GM19397 (cell line): ENCODE results near the gene MACO1.
"Not testable (repeated sequence)": the region's sequence is repeated elsewhere in the genome, so short reads cannot be mapped to it uniquely, and the experiment has no call there.

Experiments used
- ATAC-seq: cut with Tn5 transposase; IDR thresholded peaks from one replicate; pipeline ENCODE4 v1.9.1; 2021; ENCODE audit warnings: mild to moderate bottlenecking, moderate library complexity; ENCODE audit not compliant: unreplicated experiment

MACO1 gene

DNA sequence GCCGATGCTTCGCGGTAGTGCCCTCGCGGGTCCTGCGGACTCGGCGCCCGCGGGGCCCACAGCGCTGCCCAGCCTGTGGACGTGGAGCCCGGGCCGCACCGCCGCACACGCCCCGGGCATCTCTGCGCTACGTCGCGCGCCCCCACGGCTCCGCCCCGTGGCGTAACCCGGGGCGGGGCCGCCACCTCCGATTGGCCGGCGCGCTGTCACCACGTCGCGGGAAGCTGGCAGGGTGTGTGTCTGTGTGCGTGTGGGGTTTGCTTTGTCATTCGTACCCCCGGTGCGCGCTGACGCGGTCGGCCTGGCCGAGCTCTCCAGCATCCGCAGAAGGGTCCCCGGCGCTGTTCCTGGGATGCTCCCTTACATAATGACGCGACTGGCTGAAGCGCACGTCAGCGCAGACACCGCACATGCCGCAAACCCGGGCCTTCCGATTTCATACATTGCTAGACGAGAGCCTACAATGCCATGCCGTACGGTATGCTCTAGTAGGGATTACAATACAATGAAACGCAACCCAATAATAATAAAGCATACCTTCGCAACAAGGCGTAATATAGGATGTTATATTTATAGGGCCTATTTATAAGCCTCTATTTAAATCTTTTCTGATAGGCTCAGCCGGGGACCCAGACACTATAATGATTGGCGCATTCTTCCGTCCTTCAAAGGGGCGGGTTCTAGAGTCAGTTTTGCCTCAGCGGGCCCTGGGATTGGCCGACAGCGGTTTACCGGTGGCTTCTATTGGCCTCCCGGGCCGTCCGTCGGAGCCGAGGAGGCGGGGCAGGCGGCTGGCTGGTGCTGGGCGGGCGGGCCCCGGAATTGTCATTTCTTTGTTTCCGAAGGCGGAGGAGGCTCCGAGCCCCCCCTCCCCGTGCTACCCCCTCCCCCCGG is at the start of gene MACO1:
MACO1 (plus strand) TSS at position 825 of the 894 bp plus-strand sequence. CDS start 202 bp downstream, outside the sequence.
- ATAC-seq, result peak; percentile 81

DNA sequence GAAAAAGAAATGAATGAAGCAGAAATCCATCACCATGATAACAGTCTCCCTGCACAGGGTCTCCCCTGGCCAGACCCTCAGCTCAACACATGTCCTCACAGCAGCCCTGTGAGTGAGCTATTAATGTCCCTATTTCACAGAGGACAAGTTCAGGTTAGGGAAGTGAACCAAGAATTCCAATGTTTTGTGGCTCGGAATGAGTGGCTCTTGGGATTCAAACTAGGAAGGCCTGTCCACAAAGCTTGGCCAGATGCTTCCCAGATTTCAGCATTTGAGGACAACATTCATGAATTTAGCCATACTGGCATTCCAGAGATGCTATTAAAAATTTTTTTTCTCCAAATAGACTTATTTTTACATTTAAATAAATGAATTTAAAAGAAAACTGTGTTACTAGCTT is 48.2 kb upstream of the MACO1 start:
- ATAC-seq, result not testable (repeated sequence)

DNA sequence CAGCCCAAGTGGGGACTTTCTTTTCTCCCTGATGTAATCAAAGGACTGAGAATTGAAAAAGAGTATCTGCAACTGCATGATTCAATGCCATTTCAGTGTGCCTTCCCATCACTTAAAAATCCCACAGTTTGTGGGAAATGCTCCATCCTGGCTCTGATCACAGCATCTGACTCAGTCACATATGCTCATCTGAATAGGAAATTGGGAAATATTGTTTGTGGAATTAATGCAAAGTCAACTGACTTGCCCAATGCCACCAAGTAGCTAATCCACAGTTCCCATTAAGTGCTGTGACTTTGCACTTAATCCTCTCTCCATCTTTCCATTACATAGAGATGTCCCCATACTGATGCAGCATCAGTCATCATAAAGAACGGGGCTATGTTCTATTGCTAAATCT is 47.6 kb upstream of the MACO1 start:
- ATAC-seq, result not testable (repeated sequence)

DNA sequence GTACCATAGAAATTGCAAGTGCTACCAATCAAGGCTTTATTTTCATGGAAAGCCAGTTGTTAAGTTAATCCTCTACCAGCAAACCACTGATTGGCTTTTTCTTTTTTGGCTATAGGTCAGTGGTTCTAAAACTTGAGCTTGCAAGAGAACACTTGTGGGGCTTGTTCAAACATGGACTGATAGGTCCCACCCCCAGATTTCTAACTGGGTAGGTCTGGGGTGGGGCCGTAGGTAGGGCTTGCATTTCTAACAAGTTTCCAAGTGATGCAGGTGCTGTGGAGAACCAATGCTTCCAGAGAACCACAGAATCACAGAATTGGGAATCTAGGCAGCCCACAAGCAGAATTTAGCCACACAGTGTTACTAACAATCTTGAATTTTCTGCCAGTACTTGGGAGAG is 46.8 kb upstream of the MACO1 start:
- ATAC-seq, result not testable (repeated sequence)

DNA sequence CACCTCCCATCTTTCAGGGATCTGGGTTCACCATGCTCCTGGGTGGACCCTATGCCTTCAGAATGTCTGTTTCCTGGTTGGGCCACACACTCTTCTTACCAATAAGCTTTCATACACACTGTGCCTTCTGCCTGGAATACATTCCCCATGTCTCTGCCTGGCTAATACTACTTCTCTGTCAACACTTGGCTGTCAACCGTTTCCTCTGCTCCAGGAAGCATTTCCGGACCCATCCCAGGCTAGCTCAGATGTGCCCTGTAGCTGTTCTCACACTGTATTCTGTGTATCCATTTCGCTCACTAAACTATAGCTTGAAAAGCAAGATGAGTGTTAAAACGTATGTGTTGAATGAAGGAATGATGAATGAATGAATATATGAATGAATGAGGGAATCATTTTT is 43.6 kb upstream of the MACO1 start:
- ATAC-seq, result not testable (repeated sequence)

DNA sequence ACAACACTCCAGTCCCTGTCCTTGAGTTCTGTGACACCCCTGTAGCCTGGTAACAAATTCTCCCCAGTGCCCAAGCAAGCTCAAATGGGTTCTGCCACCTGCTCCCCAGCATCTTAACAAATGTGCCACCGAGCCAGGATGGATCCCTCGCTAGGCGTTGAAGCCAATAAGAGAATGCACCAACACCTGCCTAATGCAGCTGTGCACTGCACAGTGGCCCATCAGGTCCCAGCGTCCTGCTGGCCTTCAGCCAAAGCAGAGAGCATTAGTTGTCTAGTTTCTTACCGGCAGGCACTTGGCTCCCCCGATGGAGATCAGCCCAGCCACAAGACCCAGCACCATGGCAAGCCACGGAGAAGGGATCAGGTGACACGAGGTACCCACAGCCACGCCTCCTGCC is 42.0 kb upstream of the MACO1 start:
- ATAC-seq, result not testable (repeated sequence)

DNA sequence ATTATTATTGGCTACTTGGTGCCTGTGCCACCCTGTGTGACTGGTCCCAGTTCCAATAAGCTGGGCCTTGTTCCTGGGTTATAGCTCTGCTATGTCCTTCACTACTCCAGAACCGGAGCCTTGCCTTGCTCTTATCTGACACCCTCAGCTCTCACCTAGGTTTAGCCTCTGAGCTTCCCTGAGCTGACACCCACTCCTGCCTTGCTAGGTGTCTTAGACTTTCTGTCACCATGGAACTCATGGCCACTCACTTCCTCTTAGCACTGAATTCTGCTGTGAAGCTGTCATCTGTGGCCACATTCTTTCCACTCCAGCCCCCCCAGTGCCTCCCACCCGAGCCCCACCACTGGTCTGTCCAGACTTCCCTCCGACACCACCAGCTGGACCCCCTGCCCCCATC is 41.0 kb upstream of the MACO1 start:
- ATAC-seq, result not testable (repeated sequence)

DNA sequence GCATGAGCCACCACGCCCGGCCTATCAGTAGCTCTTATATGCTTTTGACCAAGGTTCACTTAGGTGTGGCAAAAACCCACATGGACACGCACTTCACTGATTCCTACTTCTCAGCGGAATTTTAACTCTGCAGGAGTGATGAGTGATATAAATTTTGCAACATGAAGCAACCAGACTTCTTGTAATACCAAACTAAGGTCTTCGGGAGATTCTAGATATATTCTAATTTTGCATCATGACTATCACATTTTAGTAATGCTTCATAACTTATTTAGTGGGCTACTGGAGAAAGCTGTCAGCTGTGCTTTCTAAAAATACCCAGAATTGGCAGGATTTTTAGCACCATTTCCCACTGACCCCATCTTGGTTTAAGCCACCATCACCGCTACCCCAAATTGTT is 37.9 kb upstream of the MACO1 start:
- ATAC-seq, result no peak

GRCh38 chr1:25397549-25397948 is 33.1 kb upstream of the MACO1 start:
- not testable (repeated sequence) for ATAC-seq

DNA sequence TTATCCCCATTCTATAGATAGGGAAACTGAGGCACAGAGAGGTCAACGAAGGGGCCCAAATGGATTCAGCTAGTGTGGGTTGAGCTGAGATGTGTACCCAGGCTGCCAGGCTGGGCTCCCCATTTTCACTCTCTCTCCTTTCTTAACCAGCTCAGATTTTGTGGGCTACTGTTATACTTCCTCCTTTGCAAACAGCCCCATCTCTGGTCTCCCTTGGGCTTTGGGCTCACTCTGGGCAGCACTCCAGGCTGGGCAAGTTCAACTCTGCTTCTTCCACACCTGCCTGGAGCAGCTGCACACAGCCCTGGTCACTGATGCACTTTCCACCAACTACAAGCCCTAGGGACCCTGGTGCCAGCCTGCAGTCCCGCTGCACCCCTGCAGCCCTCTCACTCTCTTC is 32.6 kb upstream of the MACO1 start:
- ATAC-seq, result not testable (repeated sequence)

- not testable (repeated sequence) for ATAC-seq
Measured at GRCh38 chr1:25402947-25403803, 27.5 kb upstream of the MACO1 start.

DNA sequence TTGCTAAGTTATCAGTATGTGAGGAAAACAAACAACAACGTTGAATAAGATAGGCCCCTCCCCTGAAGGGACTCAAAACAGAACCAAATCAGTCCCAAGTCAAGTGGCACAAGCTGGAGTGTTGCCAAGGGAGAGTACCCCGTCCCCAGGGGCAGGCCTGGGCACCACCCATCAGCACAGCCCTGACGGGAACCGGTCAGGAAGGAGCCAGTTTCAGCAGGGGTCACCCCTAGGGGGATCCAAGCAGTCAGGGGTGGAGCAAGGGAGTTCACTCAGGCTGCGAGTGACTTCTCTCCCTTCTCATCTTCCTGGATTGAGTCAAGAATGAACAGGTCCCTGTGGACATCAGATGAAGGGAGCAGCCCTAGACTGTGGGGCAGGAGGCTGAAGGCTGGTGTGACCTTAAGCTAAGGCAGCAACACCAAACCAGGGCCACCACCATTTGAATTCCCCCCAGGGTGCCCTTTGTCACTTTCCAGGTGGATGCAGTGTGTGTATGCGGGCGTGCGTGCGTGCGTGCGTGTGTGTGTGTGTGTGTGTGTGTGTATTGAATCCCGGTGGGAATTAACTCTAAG is 24.9 kb upstream of the MACO1 start:
- not testable (repeated sequence) for ATAC-seq

DNA sequence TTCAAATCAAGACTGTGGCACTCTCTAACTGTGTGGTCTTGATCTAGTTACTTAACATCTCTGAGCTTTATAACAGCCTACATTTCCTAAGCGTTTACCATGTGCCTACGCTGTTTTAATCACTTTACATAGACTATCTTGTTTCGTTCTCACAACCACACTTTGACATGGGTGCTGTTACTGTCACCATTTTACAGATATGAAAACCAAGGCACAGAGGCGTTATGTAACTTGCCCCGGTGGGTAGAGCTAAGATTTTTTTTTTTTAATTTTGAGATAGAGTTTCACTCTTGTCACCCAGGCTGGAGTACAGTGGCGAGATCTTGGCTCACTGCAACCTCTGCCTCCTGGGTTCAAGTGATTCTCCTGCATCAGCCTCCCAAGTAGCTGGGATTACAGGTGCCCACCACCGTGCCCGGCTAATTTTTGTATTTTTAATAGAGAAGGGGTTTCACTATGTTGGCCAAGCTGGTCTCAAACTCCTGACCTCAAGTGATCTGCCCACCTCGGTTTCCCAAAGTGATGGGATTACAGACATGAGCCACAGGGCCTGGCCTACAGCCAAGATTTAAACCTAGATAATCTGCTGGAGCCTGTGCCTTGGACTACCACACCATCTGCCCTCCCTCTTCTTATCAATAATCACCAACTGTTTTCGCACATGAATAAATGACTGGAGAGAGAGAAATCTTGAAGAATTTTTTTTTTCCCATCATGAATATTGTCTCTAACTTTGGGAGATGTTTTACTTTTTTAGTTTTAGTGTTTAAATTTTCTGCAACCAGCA is 20.9 kb upstream of the MACO1 start:
- not testable (repeated sequence) for ATAC-seq

DNA sequence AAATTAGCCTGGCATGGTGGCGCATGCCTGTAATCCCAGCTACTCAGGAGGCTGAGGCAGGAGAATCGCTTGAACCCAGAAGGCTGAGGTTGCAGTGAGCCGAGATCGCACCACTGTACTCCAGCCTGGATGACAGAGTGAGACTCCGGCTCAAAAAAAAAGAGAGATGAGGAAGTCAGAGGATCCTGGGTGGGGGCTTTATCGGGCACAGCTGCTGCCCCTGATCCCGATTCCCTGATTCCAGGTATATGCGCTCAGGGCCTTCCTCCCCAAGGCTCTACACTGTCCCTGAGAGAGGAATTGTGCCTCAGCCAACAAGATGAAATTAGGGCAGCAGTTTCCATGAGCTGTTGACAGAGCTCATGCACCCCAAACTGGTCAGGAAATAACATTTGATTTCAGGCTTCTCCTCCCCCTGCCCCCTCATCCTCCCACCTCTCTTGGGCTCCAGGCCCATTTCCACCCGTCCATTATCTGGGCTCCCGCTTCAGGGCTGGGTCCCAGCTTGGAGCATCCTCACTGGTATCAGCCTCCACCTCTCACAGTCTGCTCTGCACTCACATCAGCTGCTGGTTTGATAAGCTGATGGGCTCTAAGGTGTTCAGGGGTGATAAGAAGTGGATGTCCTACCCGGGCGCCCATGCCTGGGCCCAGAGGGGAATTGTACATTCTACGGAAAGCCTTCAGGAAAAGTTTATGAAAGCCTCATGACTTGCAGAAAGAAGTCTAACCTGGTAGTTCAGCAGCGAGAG is 17.6 kb upstream of the MACO1 start:
- ATAC-seq, result not testable (repeated sequence)

DNA sequence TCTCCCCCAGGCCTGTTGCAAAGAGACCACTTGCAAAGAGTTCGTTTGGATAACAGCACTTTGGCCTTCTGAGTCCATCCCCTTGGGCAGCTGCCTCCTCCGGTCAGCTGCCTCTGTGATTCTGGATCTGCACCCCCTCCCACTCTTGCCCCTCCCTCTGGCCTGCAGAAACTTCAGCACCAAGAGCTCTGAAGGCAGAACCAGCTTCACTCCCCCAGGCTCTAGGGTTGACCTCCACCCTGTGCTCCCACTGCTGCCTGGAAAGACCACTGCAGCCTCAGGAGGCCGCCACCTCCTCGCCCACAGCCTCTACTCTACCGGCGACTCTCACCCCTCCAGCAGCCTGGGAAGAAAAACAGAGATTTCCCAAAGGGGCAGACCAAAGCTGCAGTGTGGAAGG is 16.5 kb upstream of the MACO1 start:
- ATAC-seq, result not testable (repeated sequence)

- not testable (repeated sequence) for ATAC-seq
Measured at GRCh38 chr1:25414578-25414977, 16.1 kb upstream of the MACO1 start.

- ATAC-seq, result not testable (repeated sequence)
Measured at GRCh38 chr1:25417280-25417679, 13.4 kb upstream of the MACO1 start.

- ATAC-seq, result not testable (repeated sequence)
Measured at GRCh38 chr1:25419339-25419738, 11.4 kb upstream of the MACO1 start.

DNA sequence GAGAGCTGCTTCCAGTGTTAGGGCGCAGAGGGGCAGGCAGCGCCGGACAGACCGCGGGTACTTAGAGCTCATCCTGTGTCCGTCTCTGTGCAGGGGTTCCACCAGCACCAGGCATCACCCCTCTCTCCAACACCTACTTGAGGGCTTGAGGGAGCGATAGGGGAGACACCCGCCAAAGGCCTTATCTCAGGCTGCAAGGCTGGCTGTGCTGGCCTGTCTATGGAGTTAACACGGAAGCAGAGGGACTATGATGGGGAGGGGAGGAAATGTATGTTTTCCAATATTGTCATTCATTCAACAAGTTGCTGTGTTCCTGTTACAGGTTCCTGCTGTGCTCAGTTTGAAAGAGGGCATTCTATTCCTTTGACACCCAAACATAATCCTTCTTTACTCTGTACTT is 10.0 kb upstream of the MACO1 start, which contains the start of gene RHCE:
RHCE (minus strand) TSS at position 111 of the 400 bp plus-strand sequence; CDS start at position 72, 39 bp downstream.
- ATAC-seq, result not testable (repeated sequence)
